Amygdala (tissue), 56 donors: ENCODE data around the gene OR4N5.

Experiments used
- DNase-seq, 56 donors: peaks; one replicate each; lab custom pipeline; 2025; lab: John Stamatoyannopoulos, UW

The OR4N5 gene

GRCh38 chr14:20191396-20191795, 52.8 kb downstream of the OR4N5 start:
- DNase-seq: no peak

DNA sequence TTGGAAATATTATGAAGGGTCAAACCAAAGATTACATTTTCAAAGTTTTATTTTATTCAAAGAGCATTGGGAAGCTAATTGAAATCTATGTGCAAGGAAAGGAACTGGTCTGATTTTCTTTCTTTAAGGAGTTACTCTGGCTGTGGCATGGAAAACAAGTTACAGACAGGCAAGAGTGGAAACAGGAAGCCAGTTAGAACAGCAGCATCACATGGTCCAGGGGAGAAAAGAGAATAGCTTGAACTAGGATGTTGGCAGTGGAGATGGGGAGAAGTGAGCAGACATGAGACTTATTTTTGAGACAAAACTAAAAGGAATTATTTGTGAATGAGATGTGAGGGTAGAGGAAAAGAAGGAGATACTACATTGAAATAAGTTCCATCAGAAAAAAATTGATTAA, 55.5 kb downstream of the OR4N5 start:
- no peak for DNase-seq
